ENCODE results near the gene ATP5F1D. TPM values are rescaled to one million over a fixed set of nuclear protein-coding genes. Genes with fewer than 3 reads are reported as not detected.

The ATP5F1D gene
- total RNA-seq, 3 donors from 2014 or later, result 47.6 to 64.9 (median 61.3) TPM

DNA sequence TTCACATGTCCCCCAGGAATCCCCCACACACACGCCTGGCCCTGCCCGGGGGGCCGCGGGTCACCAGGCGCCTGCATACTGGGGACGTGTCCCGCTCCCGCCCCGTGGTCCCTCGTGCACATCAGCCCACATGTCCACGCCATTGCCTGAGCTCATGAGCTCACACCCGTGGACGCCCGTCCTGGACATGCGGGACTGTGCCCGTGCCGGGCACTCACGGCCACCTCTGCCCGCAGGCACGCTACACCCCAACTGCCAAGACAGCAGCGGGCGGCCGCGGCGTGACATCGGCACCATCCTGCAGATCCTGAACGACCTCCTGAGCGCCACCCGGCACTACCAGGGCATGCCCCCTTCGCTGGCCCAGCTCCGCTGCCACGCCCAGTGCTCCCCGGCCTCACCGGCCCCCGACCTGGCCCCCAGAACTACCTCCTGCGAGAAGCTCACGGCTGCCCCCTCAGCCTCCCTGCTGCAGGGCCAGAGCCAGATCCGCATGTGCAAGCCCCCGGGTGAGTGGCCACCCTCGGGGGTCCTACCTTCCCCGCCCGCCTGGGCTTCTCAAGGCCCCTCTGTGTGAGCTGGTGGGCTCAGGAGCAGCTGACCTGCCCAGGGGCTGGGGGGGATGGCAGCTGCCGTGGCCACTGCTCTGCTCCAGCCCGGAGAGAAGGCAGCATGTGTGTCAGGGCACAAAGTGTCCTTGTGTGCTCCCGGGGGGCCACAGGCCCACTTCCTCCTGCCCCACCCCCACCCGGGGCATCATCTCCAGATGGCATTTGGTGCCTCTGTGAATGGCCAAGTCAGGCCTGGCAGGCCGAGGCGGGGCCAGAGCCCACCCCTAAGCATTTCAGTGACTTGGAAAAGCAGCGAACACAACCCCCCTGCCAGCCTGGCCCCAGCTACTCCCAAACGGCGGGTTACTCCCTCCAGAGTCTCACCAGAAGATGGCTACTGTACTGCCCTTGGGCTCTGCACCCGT, 13.9 kb downstream of the ATP5F1D start:
- H3K9me3 ChIP-seq, result no peaks in the 10 kb centered on the region
- peak overlapping the region in 1 of 3 donors; percentile 97 for H3K4me3 ChIP-seq
- H3K36me3 ChIP-seq, result peaks cover 11% of the 10 kb centered on the region
- intact Hi-C loops (cut with DNase I; ENCODE audit: low total_unique reads), result no loop called here
- H3K27me3 ChIP-seq, result no peaks in the 10 kb centered on the region
- H3K27ac ChIP-seq, result peak overlapping the region; percentile 99
- H3K4me1 ChIP-seq, result peaks cover 18 to 29% of the 10 kb centered on the region in 2 donors
- TF ChIP-seq, protein P1, sequence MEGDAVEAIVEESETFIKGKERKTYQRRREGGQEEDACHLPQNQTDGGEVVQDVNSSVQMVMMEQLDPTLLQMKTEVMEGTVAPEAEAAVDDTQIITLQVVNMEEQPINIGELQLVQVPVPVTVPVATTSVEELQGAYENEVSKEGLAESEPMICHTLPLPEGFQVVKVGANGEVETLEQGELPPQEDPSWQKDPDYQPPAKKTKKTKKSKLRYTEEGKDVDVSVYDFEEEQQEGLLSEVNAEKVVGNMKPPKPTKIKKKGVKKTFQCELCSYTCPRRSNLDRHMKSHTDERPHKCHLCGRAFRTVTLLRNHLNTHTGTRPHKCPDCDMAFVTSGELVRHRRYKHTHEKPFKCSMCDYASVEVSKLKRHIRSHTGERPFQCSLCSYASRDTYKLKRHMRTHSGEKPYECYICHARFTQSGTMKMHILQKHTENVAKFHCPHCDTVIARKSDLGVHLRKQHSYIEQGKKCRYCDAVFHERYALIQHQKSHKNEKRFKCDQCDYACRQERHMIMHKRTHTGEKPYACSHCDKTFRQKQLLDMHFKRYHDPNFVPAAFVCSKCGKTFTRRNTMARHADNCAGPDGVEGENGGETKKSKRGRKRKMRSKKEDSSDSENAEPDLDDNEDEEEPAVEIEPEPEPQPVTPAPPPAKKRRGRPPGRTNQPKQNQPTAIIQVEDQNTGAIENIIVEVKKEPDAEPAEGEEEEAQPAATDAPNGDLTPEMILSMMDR (IDR thresholded peaks at IDR 0.05), result no peak
- TF ChIP-seq POLR2A (IDR thresholded peaks at IDR 0.05), result no peak
- DNase-seq (ENCODE audit: low spot score in 2 of 2), result no peak

DNA sequence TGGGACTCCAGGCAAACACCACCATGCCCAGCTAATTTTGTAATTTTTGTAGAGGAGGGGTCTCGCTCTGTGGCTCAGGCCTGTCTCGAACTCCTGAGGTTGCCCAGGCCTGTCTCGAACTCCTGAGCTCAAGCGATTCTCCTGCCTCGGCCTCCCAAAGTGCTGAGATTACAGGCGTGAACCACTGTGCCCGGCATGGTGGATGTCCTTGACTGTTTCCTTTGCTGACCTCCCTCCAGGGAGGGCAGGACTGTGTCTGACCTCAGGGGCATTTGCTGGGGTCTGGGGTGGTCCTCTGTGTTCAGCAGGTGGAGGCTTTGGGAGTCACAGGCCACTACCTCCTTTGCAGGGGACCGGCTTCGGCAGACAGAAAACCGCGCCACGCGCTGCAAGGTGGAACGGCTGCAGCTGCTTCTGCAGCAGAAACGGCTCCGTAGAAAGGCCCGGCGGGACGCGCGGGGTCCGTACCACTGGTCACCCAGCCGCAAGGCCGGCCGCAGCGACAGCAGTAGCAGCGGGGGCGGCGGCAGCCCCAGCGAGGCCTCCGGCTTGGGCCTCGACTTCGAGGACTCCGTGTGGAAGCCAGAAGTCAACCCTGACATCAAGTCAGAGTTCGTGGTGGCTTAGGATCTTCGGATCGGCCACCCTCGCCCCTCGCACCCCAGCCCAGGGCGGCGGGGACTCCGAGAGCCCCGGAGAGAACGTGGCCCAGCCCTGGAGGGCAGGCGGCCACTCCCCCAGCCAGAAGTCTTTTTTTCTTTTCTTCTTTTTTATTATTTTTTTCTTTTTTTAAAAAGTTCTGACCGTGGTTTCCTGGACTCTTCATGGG, 15.3 kb downstream of the ATP5F1D start:
- Histone ChIP-seq H3K9me3 (no peaks in the 10 kb centered on the region), H3K27ac (peak overlapping the region; percentile 70 to 98), H3K4me3 (no peak overlapping the region), H3K36me3 (peaks cover 11% of the 10 kb centered on the region), H3K4me1 (peaks cover 20 to 33% of the 10 kb centered on the region in 2 donors), H3K27me3 (no peaks in the 10 kb centered on the region)
- TF ChIP-seq, protein P1 (IDR thresholded peaks at IDR 0.05), result no peak
- peak in 1 of 3 donors; percentile 13 for TF ChIP-seq POLR2AphosphoS5 (IDR thresholded peaks at IDR 0.05)
- intact Hi-C loops (cut with DNase I; ENCODE audit: low total_unique reads), result no loop called here
- DNase-seq (ENCODE audit: low spot score in 2 of 2), result no peak

DNA sequence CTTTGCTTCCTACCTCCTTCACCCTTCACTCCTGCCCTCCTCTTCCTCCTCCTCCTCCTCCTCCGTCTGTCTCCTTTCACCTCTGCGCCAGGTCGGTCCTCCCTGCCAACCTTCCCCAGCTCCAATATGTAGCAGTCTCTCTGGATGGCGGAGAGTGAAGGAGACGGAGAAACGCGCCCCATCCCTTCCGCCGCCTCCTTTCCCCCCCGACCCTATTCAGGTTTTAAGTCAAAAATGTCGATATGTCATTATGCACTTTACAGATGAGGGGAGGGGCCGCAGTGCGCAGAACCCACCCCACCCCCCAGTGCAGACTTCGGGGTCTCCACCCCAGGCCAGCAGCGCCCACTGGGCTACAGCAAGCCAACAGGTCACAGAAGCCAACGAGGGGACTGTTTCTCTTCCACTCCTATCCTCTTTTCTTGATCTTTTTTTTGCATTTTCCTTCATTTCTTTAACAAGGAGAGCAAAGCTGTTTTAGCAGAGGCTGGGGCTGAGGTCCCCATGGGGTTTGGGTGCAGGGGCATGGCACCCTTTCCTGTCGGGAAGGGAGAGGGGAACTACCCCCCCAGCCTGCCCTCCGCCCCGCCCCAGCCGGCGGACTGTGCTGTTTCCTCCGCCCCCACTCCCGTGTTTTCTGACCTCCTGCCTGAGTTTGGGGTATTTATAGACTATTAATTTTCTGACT, 16.1 kb downstream of the ATP5F1D start:
- intact Hi-C loops (cut with DNase I; ENCODE audit: low total_unique reads), result no loop called here
- H3K36me3 ChIP-seq, result peaks cover 11% of the 10 kb centered on the region
- no peak for TF ChIP-seq POLR2AphosphoS5 (IDR thresholded peaks at IDR 0.05)
- TF ChIP-seq, protein P1 (IDR thresholded peaks at IDR 0.05), result no peak
- no peak for TF ChIP-seq POLR2A (IDR thresholded peaks at IDR 0.05)
- peak overlapping the region; percentile 97 to 98 for H3K27ac ChIP-seq
- DNase-seq (ENCODE audit: low spot score in 2 of 2), result no peak
- peaks cover 26 to 41% of the 10 kb centered on the region in 2 donors for H3K4me1 ChIP-seq
- peak overlapping the region in 1 of 3 donors; percentile 0 for H3K4me3 ChIP-seq
- no peaks in the 10 kb centered on the region for H3K27me3 ChIP-seq
- no peaks in the 10 kb centered on the region for H3K9me3 ChIP-seq

DNA sequence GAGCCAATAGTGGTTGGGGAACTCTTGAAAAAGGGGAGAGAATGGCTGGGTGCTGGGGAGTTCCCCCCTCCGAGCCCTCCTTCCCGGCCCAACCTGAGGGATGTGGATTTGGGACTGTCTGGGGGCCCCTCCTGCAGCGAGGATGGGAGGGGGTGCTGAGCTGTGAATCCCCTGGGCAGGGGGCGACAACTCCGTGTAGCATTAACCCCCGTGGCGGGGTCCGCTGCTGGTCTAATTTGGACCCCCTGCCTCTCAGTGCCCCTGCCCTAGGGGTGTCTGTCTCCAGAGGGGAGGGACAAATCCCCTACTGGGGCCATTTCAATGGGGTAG, 16.6 kb downstream of the ATP5F1D start:
- H3K4me3 ChIP-seq, result peak overlapping the region in 1 of 3 donors; percentile 0
- peak overlapping the region; percentile 97 to 98 for H3K27ac ChIP-seq
- H3K36me3 ChIP-seq, result peaks cover 11% of the 10 kb centered on the region
- DNase-seq (ENCODE audit: low spot score in 2 of 2), result no peak
- TF ChIP-seq POLR2AphosphoS5 (IDR thresholded peaks at IDR 0.05) (no peak), POLR2A (IDR thresholded peaks at IDR 0.05) (no peak)
- TF ChIP-seq, protein P1 (IDR thresholded peaks at IDR 0.05), result no peak
- intact Hi-C loops (cut with DNase I; ENCODE audit: low total_unique reads), result no loop called here
- peaks cover 31 to 45% of the 10 kb centered on the region in 2 donors for H3K4me1 ChIP-seq
- H3K9me3 ChIP-seq, result no peaks in the 10 kb centered on the region
- no peaks in the 10 kb centered on the region for H3K27me3 ChIP-seq
